Measurements from ENCODE around the gene PPP4R2. TPM values are rescaled to one million over a fixed set of nuclear protein-coding genes. Genes with fewer than 3 reads are reported as not detected.

PPP4R2 gene
- total and polyA plus RNA-seq, 10 donors = 12.2 to 94.7 (median 54.2) TPM

DNA sequence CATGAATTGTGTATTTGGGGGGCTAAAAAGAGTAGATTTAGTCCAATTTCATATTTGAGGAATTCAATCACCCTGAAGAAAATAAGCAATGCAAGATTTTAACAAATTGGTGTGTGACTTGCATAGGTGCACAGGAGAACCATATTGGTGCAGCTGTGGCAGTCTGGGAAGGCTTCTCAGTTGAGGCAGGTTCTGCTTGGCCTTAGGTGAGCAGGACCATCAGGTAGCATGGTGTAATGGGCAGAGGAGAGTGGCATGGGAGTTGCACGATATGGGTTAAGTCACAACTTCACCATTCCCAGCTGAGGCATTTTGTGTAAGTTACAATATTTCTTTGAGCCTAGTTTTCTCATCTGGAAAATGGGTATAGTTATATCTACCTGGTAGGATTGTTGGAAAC, 75.3 kb downstream of the PPP4R2 start:
- no peak for DNase-seq
- Histone ChIP-seq H3K27me3 (replicated peaks in 1 of 7) (no peaks in the 10 kb centered on the region), H3K9me3 (no peaks in the 10 kb centered on the region), H3K4me1 (peaks cover 0 to 18% (median 2%) of the 10 kb centered on the region in 6 donors), H3K27ac (no peak overlapping the region), H3K4me3 (no peak overlapping the region), H3K36me3 (peaks cover 0 to 23% (median 3%) of the 10 kb centered on the region in 6 donors)
- intact Hi-C loops (cut with DNase I; ENCODE audit: low total_unique reads) = no loop called here
- TF ChIP-seq, protein P1, sequence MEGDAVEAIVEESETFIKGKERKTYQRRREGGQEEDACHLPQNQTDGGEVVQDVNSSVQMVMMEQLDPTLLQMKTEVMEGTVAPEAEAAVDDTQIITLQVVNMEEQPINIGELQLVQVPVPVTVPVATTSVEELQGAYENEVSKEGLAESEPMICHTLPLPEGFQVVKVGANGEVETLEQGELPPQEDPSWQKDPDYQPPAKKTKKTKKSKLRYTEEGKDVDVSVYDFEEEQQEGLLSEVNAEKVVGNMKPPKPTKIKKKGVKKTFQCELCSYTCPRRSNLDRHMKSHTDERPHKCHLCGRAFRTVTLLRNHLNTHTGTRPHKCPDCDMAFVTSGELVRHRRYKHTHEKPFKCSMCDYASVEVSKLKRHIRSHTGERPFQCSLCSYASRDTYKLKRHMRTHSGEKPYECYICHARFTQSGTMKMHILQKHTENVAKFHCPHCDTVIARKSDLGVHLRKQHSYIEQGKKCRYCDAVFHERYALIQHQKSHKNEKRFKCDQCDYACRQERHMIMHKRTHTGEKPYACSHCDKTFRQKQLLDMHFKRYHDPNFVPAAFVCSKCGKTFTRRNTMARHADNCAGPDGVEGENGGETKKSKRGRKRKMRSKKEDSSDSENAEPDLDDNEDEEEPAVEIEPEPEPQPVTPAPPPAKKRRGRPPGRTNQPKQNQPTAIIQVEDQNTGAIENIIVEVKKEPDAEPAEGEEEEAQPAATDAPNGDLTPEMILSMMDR (IDR thresholded peaks at IDR 0.05 in 8 of 11, conservative IDR thresholded peaks at IDR 0.05 in 3 of 11) = no peak
- no peak for TF ChIP-seq POLR2A (IDR thresholded peaks at IDR 0.05)
- no peak for TF ChIP-seq POLR2AphosphoS5 (IDR thresholded peaks at IDR 0.05)
- WGBS, 5 donors = 93 to 100% (median 96%) methylated on average over 1 of the region's 1 CpG

DNA sequence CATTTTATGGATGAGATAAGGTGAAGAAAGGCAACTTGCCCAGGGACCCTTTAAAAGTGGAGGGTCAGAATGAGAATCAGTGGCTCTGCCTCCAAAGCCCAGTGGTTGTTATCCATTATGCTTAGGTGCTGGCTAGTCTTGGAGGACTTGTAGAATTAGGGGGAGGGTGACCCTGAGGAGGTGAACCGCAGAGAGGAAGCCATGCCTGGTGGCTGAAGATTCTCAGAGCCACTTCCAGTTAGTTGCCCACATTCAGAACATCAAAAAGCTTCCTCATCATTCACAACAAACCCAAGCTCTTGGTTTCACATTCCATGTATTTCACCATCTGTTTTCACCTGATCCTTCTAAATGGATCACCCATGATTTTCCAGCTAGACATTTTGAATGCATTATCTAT, 76.0 kb downstream of the PPP4R2 start:
- TF ChIP-seq, protein P1 (IDR thresholded peaks at IDR 0.05 in 8 of 11, conservative IDR thresholded peaks at IDR 0.05 in 3 of 11) = no peak
- TF ChIP-seq POLR2AphosphoS5 (IDR thresholded peaks at IDR 0.05) (no peak), POLR2A (IDR thresholded peaks at IDR 0.05) (no peak)
- Histone ChIP-seq H3K27ac (no peak overlapping the region), H3K36me3 (peaks cover 0 to 16% (median 0%) of the 10 kb centered on the region in 6 donors), H3K27me3 (replicated peaks in 1 of 7) (no peaks in the 10 kb centered on the region), H3K4me1 (peaks cover 0 to 18% (median 2%) of the 10 kb centered on the region in 6 donors), H3K4me3 (no peak overlapping the region), H3K9me3 (no peaks in the 10 kb centered on the region)
- intact Hi-C loops (cut with DNase I; ENCODE audit: low total_unique reads) = no loop called here
- WGBS, 5 donors = 36 to 65% (median 40%) methylated on average over 1 of the region's 1 CpG
- DNase-seq = no peak

DNA sequence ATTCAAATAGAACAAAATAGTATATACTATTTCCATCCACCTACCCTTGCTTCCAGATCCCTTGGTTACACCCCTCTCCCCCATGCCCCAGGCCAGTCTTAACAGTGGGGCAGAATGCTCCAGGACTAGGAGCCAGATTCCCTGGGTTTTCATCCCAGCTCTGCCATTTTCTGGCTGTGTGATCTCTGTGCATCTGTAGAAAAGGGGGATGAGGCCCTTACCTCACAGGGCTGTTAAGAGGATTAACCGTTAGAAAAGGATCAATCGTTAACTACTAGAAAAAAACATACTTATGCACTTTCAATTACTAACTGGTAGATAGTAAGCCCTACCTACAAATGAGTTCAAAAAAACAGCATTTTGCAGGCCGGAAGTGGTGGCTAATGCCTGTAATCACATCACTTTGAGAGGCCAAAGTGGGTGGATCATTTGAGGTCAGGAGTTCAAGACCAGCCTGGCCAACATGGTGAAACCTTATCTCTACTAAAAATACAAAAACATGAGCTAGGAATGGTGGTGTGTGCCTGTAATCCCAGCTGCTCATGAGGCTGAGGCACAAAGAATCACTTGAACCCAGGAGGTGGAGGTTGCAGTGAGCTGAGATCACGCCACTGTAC, 76.6 kb downstream of the PPP4R2 start:
- Histone ChIP-seq H3K27ac (no peak overlapping the region), H3K27me3 (replicated peaks in 1 of 7) (no peaks in the 10 kb centered on the region), H3K4me1 (peaks cover 0 to 18% (median 2%) of the 10 kb centered on the region in 6 donors), H3K9me3 (no peaks in the 10 kb centered on the region), H3K4me3 (no peak overlapping the region), H3K36me3 (peaks cover 0 to 11% (median 0%) of the 10 kb centered on the region in 6 donors)
- WGBS, 5 donors = 75 to 83% (median 80%) methylated on average over 4 of the region's 4 CpGs
- TF ChIP-seq, protein P1 (IDR thresholded peaks at IDR 0.05 in 8 of 11, conservative IDR thresholded peaks at IDR 0.05 in 3 of 11) = no peak
- no peak for TF ChIP-seq POLR2A (IDR thresholded peaks at IDR 0.05)
- no peak for TF ChIP-seq POLR2AphosphoS5 (IDR thresholded peaks at IDR 0.05)
- DNase-seq = no peak
- intact Hi-C loops (cut with DNase I; ENCODE audit: low total_unique reads) = no loop called here

DNA sequence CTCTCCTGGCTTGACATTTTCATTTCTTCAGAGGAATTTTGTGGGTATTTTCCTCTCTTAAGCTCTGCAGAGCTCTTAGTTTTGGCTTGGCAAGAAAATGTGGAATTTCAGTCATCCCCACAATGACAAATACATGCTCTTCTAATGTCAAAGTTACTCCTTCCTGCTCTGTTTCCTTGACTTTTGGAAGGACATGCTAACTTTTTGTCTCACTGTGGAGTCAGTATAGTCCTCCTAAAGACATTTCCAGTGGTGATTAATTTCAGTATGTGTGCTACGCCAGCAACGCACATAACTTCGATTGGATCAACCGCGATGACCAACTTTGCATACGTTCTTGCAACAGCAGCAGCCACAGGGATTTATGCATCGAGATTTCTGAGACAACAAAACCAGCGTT, 78.2 kb downstream of the PPP4R2 start:
- WGBS, 5 donors = 76 to 89% (median 80%) methylated on average over 8 of the region's 8 CpGs
- TF ChIP-seq, protein P1 (IDR thresholded peaks at IDR 0.05 in 8 of 11, conservative IDR thresholded peaks at IDR 0.05 in 3 of 11) = no peak
- TF ChIP-seq POLR2AphosphoS5 (IDR thresholded peaks at IDR 0.05) (no peak), POLR2A (IDR thresholded peaks at IDR 0.05) (no peak)
- intact Hi-C loops (cut with DNase I; ENCODE audit: low total_unique reads) = no loop called here

More for the DNA sequence above, 78.2 kb downstream of the PPP4R2 start:
- Histone ChIP-seq H3K9me3 (no peaks in the 10 kb centered on the region), H3K27me3 (replicated peaks in 1 of 7) (no peaks in the 10 kb centered on the region), H3K4me3 (no peak overlapping the region), H3K4me1 (peaks cover 0 to 18% (median 2%) of the 10 kb centered on the region in 6 donors), H3K36me3 (no peaks in the 10 kb centered on the region), H3K27ac (no peak overlapping the region)
- no peak for DNase-seq
